GM18909 (cell line): ENCODE measurements around the gene SDHAF2.
"Not testable (repeated sequence)": the region's sequence is repeated elsewhere in the genome, so short reads cannot be mapped to it uniquely, and the experiment has no call there.

Experiments used
- ATAC-seq: cut with Tn5 transposase; IDR thresholded peaks from one replicate; pipeline ENCODE4 v1.9.1; 2021; ENCODE audit warnings: mild to moderate bottlenecking; ENCODE audit not compliant: unreplicated experiment, poor library complexity

Gene SDHAF2

DNA sequence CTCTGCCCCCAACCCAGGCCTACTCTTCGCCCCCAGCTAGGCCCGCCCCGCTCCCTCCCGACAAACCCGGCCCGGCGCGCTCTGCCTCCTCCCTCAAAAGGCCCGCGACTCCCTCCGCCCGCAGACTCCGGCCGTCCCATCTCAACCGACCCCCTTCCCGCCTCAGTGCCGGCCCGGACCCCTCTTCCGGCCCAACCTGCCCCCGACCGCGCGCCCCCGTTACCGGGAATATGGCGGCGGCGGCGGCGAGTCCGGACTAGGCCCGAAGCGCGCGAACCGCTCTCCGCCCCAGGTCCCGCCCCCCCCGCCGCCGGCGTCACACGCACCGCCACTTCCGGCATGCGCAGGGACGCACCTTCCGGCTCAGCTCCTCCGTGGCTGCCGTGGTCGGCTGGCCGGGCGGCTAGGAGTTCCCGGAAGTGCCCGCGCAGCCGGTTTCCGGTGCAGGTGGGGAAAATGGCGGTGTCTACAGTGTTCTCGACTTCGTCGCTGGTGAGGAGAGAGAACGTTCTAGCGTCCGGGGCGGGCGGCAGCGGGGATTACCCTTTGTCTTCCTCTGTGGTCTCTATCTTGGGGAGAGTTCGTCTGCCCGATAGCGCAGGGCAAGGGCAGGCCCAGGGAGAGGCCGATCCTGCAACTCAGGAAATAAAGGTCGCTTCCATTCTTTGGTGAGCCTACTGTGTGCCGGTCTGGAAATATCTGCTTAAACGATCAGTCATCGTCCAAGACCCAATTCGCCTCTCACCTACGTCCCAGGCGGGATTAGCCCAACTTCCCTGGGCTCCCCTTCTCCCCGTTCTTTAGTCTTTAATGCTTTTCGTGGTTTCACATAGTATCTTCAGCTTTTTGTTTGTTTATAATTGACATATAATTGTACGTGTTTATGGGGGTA, at the start of gene SDHAF2, which contains the start of gene CPSF7:
TSS of gene SDHAF2 (plus strand) at position 434 of the 892 bp plus-strand sequence. CDS start at position 457, 23 bp downstream.
TSS of gene CPSF7 (minus strand) at position 285 of the 892 bp plus-strand sequence. CDS start 740 bp downstream, outside the sequence.
- ATAC-seq = peak; percentile 88

DNA sequence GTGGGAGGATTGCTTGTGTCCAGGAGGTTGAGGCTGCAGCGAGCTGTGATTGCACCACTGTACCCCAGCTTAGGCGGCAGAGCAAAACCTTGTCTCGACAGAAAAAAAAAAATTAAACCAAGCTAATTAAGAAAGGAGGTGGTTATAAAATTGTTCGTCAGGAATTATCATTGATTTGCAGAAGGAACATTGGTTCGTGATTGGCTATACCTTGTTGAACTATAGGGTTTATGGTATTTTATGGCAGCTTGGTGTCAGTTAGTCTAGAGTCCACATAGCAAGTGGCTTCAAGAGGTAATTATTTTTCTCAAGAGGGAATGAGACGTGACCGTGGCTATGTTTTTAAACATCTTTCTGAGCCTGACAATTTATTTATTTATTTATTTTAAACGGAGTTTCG, 49.0 kb upstream of the SDHAF2 start:
- ATAC-seq = no peak

DNA sequence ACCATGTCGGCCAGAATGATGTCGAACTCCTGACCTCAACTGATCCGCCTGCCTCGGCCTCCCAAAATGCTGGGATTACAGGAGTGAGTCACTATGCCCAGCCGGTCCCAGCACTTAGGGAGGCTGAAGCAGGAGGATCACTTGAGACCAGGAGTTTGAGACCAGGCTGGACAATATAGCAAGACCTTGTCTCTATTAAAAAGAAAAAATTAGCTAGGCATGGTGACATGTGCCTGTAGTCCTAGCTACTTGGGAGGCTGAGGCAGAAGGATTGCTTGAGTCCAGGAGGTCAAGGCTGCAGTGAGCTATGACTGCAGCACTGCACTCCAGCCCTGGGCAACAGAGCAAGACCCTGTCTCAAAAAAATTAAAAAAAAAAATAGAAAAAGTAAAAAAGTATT, 46.1 kb upstream of the SDHAF2 start:
- ATAC-seq = not testable (repeated sequence)

DNA sequence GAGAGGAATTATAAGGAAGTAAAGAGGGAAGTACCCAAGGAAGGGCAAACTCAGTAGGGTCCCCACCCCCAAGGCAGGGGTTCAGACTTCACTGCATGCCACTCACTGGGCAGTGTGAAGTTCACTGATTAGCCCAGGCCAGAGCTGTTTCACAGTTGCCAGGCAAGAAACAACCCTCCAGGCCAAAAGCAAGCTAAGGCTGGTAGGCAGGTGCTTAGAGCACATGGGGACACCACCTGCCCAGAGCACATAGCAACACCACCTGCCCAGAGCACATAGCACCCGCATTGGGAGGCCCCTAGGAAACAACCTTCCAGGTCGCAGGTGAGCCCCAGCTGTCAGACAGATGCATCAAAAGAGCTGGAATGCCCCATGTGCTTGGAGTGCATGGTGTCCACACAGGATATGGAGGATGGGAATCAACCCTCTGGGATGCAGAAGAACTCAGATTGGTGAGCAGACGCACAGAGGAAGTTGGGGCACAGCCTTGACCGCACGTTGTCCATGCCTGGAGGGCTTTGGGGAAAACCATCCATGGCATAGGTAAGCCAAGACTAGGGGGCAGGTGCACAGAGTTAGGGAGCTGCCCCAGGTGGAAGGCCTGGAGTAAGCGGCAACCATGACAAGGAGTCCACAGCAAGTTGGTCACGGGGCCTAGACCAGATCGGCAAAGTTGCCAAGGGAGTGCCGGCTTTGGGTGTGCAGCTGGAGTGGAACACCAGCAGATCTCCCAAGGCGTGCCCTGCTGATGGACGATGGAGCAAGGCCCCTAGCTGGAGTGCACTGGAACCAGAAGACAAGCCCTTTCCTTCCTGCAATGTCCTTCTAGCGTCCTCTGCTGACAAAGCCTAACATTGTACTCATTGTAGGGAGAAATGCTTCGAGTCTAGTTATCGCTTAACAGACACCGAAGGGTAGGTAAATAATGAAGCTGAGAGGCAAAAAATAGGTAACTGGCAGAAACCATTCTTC, 45.4 kb upstream of the SDHAF2 start:
- no peak for ATAC-seq

DNA sequence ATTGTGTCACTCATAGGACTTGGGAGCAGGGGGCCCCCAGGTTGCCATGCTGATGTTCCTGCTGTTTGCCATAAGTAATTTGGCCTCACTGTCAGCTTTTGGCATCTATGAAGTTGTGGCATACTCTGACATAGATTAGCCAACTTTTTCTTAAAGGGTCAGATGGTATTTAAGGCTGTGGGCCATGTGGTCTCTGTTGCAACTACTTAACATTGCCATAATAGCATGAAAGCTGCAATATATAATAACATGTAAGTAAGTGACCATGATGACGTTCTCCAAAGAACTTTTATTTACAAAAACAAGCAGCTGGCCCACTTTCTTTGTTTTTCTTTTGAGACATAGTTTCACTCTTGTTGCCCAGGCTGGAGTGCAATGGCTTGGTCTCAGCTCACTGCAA, 39.8 kb upstream of the SDHAF2 start:
- no peak for ATAC-seq

DNA sequence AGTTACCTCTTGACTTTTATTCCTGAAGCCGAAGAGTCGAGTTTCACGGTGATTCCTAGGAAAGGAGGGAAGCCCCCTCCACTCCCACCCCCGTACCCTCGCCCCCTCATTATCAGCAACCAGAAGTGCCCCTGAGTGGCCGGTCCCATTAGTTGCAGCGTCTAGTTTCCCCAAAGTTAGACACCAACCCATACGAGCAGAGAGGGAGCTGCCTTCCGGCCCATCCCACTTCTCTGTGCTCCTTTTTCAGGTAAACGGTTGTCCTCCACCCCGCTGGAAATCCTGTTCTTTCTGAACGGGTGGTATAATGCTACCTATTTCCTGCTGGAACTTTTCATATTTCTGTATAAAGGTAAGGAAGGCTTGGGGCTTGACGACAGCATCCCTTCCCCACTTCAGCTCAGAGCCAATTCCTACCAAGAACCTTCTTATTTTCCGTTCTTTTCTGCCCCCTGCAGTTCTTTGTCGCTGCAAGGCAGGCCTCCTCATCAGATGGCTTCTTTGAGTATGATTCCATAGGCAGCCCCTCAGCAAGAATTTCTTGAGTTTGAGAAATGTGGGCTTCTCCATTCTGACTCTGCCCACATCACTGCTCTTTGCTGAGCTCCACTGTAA, 36.8 kb upstream of the SDHAF2 start:
- ATAC-seq = no peak

DNA sequence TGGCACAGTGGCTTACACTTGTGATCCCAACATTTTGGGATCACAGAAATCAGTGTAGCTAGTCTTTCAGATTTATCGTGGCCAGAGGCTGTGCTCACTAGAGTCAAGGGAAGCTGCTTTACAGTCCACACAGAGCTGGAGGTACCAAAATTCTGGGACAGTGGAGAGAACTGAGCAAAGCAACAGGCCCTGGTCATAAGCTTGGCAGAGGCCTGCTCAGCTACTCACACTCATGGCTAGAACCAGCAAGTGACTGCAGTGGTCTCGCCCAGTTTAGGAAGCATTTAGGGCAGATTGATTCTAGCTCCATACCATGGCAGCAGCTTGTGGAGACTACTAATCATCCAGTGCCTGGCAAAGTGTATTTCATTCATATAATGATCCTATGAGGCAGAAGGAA, 28.8 kb upstream of the SDHAF2 start:
- no peak for ATAC-seq

DNA sequence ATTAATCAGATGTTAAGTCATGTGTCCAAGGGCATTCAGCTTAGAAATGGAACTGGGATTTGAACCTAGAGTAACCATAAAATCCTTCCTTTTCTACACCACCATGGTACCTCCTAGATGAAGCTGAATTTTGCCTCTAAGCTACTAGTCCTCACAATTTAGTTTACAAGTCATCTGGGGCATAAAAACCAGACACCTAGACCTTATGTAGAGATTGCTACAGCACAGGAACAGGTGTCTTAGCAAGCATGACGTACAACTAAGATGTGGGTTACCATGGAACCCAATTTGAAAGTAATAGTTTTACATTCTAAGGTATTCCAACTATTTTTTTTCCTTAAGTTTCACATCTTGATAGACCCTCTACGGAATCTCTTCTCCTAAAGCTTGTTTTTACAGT, 28.4 kb upstream of the SDHAF2 start:
- no peak for ATAC-seq

DNA sequence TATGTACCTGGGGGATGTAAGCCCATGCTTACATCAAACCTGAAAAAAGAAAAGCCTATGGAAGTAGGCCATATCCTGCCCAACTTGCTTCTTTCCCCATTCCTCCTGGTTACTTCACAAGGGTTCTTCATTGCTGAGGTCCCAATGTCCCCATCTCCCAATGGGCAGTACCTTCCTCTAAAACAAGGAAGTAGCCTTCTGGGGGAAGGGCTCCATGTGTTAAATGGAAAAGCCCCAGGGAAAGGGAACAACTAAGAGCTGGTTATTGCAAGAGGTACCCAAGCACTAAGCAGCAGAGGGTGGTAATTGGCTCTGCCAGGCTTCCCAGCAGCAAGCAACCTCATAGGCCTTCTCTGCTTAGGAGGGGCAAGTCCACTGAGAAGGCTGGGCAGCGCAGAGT, 26.3 kb upstream of the SDHAF2 start:
- ATAC-seq = no peak

DNA sequence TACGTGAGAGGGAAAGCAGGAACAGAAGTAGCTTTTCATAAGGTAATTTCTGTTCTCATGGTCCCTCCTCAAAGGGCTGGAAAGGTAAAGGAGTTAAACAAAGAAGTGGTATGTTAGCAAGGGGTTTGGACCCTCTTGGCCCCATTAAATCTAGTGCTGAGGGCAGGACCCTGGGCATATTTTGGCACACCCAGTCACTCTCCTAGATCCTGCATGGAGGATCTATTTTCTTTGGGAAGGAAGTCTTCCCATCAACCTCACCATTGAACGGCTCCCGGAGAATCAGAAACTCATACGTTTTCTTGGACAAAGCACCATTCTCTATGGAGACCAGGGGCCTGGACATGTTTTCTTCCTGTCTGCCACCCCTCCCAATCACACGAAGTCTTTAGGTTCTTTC, 25.8 kb upstream of the SDHAF2 start:
- no peak for ATAC-seq

DNA sequence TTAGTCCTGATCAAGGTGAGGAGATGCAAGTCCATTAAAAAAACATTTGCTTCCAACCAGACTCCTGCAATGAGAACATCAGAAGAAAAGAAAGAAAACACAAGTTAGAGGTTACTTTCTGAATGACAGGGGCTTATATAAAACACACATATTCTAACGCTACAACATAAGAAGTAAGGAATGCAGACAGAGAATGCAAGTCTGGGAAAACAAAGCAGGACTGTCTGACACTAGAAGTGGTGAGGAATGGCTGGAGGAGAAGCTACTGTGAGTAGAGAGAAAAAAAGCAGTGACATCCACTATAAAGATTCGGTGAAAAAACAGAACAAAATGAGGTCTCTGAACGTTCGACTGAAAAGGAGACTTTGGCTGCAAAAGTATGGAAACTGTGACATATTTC, 25.3 kb upstream of the SDHAF2 start:
- ATAC-seq = no peak

DNA sequence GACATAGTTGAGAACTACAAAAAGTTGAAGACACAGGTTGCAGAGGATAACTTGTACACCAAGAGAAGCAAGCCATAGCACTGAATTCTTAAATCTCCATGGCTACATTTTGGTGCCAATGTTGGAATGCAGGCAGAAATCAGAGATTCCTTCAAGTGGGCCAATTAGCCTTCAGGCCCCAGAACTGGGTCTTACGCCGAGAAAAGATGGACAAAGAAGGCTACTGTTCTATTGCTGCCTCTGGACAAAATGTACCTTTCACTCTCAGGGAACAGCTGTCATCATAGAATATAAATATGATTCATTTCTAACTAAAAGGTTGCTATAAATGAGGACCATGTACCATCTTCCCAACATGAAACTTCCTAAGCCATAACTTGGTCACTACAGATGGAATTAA, 23.9 kb upstream of the SDHAF2 start:
- no peak for ATAC-seq

DNA sequence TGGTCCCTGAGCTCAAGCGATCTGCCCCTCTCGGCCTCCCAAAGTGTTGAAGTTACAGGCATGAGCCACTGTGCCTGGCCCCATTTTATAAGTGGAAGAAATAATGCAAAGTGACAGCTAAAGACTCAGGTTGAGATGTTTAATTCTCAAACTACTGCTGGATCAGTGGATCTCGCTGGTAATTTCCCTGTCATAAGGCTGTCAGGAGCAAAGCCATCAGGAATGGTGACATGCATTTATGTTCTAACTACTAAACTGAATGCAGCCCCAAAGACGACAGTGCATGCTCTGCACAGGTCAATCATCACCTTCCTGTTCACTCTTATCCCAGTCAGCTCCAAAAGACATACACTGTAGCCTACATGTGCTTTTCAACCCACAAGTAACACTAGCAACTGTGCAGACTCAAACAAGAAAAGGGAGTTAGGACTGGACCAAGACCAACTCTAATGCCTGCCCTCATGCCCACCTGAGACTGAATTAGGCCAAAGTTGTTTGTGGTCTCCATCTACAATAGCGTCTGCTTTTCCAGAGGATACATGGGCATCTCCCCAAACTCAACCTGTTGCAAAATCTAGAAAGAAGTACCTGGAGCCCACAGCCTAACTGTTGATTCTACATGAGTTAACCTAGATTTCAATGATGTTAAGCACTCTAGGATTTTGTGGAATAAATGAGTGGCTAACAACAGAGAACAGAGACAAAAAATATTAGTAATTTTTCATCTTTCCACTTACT, 22.8 kb upstream of the SDHAF2 start:
- ATAC-seq = no peak

DNA sequence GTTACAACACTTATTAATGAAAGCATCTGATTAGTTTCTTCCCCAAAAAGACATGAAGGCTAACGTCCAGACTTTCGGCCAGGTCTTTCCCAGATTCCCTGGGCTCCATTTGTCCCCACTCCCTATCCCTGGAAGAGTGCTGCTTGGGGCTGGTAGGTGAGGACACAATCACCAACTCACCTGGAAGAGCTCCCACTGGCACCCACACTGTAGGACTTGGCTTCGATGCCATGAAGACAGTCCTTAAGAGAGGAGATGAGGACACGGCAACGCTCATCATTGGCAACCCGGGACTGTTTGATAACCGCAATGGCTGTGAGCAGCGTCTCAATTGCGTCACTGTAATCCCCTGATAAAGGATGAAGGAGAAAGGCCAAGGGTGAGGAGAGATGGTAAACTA, 18.3 kb upstream of the SDHAF2 start:
- ATAC-seq = no peak

DNA sequence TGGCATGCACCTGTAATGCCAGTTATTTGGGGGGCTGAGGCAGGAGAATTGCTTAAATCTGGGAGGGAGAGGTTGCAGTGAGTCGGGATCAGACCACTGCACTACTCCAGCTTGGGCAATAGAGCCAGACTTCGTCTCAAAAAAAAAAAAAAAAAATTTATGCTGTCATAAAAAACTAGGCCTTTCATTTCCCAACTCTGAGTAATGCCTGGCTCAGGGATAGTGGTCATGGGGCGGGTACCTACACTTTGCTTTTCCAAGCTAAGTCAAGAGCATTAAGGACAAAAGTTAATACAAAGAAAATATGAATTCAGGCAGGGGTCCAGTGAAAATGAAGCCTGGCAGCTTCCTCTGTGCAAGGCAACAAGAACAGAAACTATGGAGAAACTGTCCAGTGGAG, 16.4 kb upstream of the SDHAF2 start:
- no peak for ATAC-seq

DNA sequence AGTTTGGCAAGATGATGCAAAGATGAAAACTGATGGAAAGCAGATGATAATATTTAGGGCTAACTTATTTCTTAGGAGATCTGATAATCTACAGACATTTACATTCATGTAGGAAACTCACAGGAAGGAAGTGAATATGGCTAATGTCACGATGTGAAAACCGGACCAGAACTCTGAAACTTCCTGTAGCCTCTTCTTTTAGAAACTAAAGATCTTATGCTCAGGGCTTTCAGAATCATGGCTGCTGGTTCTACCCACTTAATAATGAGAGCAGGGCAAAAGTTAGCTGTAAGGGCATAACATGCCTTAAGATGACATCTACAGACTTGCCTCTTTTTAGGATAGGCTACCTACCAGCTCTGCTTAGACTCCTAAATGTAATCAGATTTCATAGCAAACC, 15.4 kb upstream of the SDHAF2 start:
- no peak for ATAC-seq

DNA sequence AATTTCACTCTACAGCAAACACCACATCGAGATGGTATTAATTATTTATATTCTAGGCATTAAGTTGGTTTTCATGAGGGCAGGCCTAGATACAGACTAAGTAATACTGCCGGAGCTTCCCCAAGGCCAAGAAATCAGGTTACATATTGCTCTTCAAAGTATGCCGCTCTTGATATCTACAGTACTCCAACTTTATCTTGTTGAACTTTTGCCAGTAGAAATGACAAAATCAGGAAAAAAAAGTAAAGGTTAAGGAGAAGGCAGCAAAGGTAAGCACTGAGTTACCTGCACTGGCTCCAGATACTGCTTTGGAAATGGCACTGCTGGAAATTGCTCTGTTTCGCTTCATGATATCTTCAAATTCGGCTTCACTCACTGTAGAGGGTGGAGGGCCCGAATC, 14.5 kb upstream of the SDHAF2 start:
- no peak for ATAC-seq

DNA sequence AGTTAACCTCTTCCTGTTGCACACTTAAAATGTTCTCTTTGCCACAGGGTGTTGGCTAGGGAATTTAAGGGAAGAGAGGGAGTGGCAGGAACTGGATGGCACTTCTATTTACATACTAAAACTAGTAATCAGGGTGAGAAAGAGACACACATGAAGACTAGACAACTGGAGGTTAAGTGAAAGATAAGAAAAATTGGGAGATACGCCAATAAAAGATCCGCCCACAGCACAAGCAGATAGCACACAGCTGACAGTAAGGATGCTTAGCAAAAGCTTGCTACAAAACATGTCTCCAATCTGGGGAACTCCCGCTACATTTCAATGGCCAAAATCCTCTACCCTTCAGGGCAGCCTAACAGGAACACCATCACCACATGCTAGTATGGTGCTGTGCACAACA, 13.0 kb upstream of the SDHAF2 start:
- no peak for ATAC-seq

DNA sequence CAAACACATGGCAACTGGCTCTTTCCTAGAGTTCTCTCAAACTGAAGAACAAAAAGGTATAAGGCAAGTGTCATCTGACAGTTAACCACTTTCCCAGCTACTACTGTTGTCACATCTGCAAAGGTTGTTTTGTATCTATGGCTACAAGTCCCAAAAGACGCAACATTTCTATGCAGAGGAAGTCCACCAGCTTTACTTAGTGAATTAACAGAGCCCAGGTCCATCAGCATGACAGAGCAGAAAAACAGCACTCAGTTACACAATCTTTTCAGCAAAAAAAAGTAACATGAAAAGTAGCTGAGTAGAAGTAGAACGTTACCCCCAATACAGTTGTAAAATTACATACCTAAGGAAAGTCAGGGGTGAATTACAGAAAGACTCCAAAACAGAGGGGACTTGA, 12.3 kb upstream of the SDHAF2 start:
- ATAC-seq = no peak

DNA sequence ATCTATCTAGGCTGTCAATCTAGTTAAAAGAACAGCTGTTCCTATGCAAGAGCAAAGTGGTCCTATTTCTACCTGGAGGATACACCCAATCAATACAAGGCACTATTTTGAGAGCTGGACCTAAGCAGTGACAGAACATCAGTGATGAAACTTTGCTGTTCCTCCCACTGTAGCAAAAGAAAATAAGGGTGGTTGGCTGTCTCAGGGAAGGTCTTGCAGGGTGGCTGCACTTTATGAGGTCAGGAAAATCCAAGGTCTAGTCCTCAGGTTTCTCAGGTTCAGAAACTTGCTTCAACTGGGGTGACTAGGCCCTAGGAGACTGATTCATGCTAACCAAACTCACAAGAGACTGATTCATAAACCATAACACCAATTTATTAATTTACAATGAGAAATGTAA, 11.8 kb upstream of the SDHAF2 start:
- no peak for ATAC-seq
